HepG2 (cell line): ENCODE measurements around the gene MLXIPL. TPM values are rescaled to one million over a fixed set of nuclear protein-coding genes. Genes with fewer than 3 reads are reported as not detected.

ENCODE experiments used
- ATAC-seq: fragments of 200-7000 bp; cut with Tn5 transposase; 3 replicates; pipeline ENCODE4 v1.9.1; 2020; ENCODE audit warnings: mild to moderate bottlenecking, moderate library complexity
- BruUV-seq: library from RNA; stranded (reverse); fragments of 400-500 nt; replicated peaks from 2 replicates; lab custom pipeline; 2021; lab: Mats Ljungman, UMichigan
- CTCF ChIA-PET: fragments of 300-600 bp; formaldehyde crosslinking; extraction: SDS; loops from one replicate; lab custom pipeline; 2021; ENCODE audit warnings: low total read pairs, inconsistent platforms, low intra/inter-chr PET ratio; lab: Yijun Ruan, JAX
- POLR2A ChIA-PET: fragments of 350-600 bp; sonication (Branson Sonifier 250); formaldehyde crosslinking; loops from one replicate; lab custom pipeline; 2020; ENCODE audit warnings: antibody characterized with exemption, inconsistent platforms; lab: Yijun Ruan, JAX
- DNase-seq: peaks from one replicate; pipeline ENCODE4 v3.0.0-alpha.2; 2015; ENCODE audit warnings: low spot score
- FAIRE-seq: peaks from 3 replicates; lab custom pipeline; 2011; peaks lifted over from hg19 to GRCh38; lab: Jason Lieb, UNC
- H2AFZ ChIP-seq: one replicate; pipeline ENCODE4 v1.6.1; 2011; ENCODE audit warnings: low read length, inconsistent platforms
- H3K27ac ChIP-seq: fragments of 300-600 bp; 3 replicates; pipeline ENCODE4 v1.8.0; 2011; ENCODE audit warnings: mixed run types, mild to moderate bottlenecking, mixed read lengths, low read length, inconsistent platforms; ENCODE audit not compliant: insufficient read depth; ENCODE audit errors: extremely low read length
- H3K27me3 ChIP-seq, 2 experiments: fragments of 200-600 bp in 1 of 2; 2 replicates in 1 of 2; 3 replicates in 1 of 2; pipeline versions ENCODE4 v1.6.0 to v1.8.0; 2011; ENCODE audit warnings: low read length in 2 of 2, mild to moderate bottlenecking in 2 of 2, moderate library complexity in 2 of 2, inconsistent platforms in 1 of 2; ENCODE audit not compliant: insufficient read depth in 2 of 2, control insufficient read depth in 1 of 2
- H3K36me3 ChIP-seq, 2 experiments: fragments of 200-600 bp in 1 of 2; replicated peaks in 1 of 2; 2 replicates in 1 of 2; 3 replicates in 1 of 2; pipeline versions ENCODE4 v1.5.1 to v1.8.0; 2011; ENCODE audit warnings: low read length in 2 of 2, inconsistent platforms in 1 of 2; ENCODE audit not compliant: insufficient read depth in 2 of 2, control insufficient read depth in 1 of 2
- H3K4me1 ChIP-seq: 2 replicates; pipeline ENCODE4 v1.5.1; 2012; ENCODE audit warnings: low read length, inconsistent platforms; ENCODE audit not compliant: insufficient read depth
- H3K4me2 ChIP-seq: 2 replicates; pipeline ENCODE4 v1.6.0; 2011; ENCODE audit warnings: low read depth, low read length, inconsistent platforms
- H3K4me3 ChIP-seq, 3 experiments: fragments of 200-600 bp in 1 of 3; sonication (generic), shearing (Covaris generic) in 1 of 3; replicated peaks in 1 of 3; 2 replicates each; pipeline ENCODE4 v1.5.1; 2011 to 2016; ENCODE audit warnings: low read length in 3 of 3, inconsistent platforms in 2 of 3, low read depth in 2 of 3, mild to moderate bottlenecking in 2 of 3, control low read depth in 1 of 3, mixed read lengths in 1 of 3; ENCODE audit not compliant: insufficient read depth in 1 of 3
- H3K79me2 ChIP-seq: one replicate; pipeline ENCODE4 v1.6.1; 2011; ENCODE audit warnings: low read length, inconsistent platforms; ENCODE audit not compliant: insufficient read depth
- H3K9ac ChIP-seq: 2 replicates; pipeline ENCODE4 v1.6.0; 2011; ENCODE audit warnings: mild to moderate bottlenecking, low read depth, low read length, inconsistent platforms; ENCODE audit not compliant: insufficient read depth
- H3K9me3 ChIP-seq: 2 replicates; pipeline ENCODE4 v1.5.1; 2012; ENCODE audit warnings: mild to moderate bottlenecking, low read length
- H4K20me1 ChIP-seq: 2 replicates; pipeline ENCODE4 v1.6.0; 2011; ENCODE audit warnings: inconsistent platforms, mild to moderate bottlenecking, low read length, moderate library complexity; ENCODE audit not compliant: insufficient read depth
- GABPB1 ChIP-seq: IDR thresholded peaks from 2 replicates; pipeline ENCODE4 v1.6.1; 2016; ENCODE audit warnings: mild to moderate bottlenecking, missing genetic modification reagents, moderate library complexity, missing compliant biosample characterization
- MAZ ChIP-seq, 2 experiments: sonication (generic) in 1 of 2; formaldehyde crosslinking in 1 of 2; IDR thresholded peaks; 2 replicates each; pipeline versions ENCODE4 v1.5.0 to v1.6.1; 2012 to 2020; ENCODE audit warnings: low read depth in 2 of 2, mild to moderate bottlenecking in 2 of 2, borderline replicate concordance in 1 of 2, improper control_type of control experiment in 1 of 2, low read length in 1 of 2, missing genetic modification reagents in 1 of 2, moderate library complexity in 1 of 2
- RBFOX2 ChIP-seq: fragments of 200-400 bp; formaldehyde crosslinking; IDR thresholded peaks from 2 replicates; pipeline ENCODE4 v1.6.1; 2017; ENCODE audit warnings: low read depth, mild to moderate bottlenecking, low read length
- SCMH1 ChIP-seq: sonication (generic); formaldehyde crosslinking; IDR thresholded peaks from 2 replicates; pipeline ENCODE4 v1.9.0; 2021; ENCODE audit warnings: missing genetic modification reagents, mild to moderate bottlenecking, borderline replicate concordance
- STAT5B ChIP-seq: sonication (generic); formaldehyde crosslinking; IDR thresholded peaks from 2 replicates; pipeline ENCODE4 v1.4.0; 2020; ENCODE audit warnings: missing genetic modification reagents
- ZMYM4 ChIP-seq: sonication (generic); formaldehyde crosslinking; IDR thresholded peaks from 2 replicates; pipeline ENCODE4 v1.8.1; 2023; ENCODE audit warnings: mild to moderate bottlenecking, missing genetic modification reagents
- ZNF124 ChIP-seq: sonication (generic); formaldehyde crosslinking; IDR thresholded peaks from 2 replicates; pipeline ENCODE4 v1.4.0; 2020; ENCODE audit warnings: missing genetic modification reagents
- ZNF138 ChIP-seq: sonication (generic); formaldehyde crosslinking; IDR thresholded peaks from 2 replicates; pipeline ENCODE4 v1.5.0; 2020; ENCODE audit warnings: mild to moderate bottlenecking, low read depth, missing genetic modification reagents
- ZNF143 ChIP-seq: sonication (generic); formaldehyde crosslinking; IDR thresholded peaks from 2 replicates; pipeline ENCODE4 v1.4.0; 2020; ENCODE audit warnings: missing genetic modification reagents
- ZNF337 ChIP-seq: sonication (generic); formaldehyde crosslinking; IDR thresholded peaks from 2 replicates; pipeline ENCODE4 v1.5.1; 2020; ENCODE audit warnings: missing genetic modification reagents, low read depth, mild to moderate bottlenecking, borderline replicate concordance
- ZNF7 ChIP-seq: IDR thresholded peaks from 2 replicates; pipeline ENCODE4 v1.6.1; 2016; ENCODE audit warnings: missing biosample characterization, missing genetic modification reagents
- WGBS: methylation state at CpG from one replicate; pipeline ENCODE4 v1.1.6; 2017; ENCODE audit warnings: low lambda C conversion rate; 5-methylcytosine and 5-hydroxymethylcytosine counted together
- in situ Hi-C: cut with HindIII; loops from 2 replicates; pipeline ENCODE4 v1.10.0; 2017; ENCODE audit warnings: low pct_unique_long_range_greater_than_20kb; ENCODE audit not compliant: extremely low pct_ligation_motif_present
- intact Hi-C: fragments of 100-400 bp; cut with micrococcal nuclease; formaldehyde crosslinking; loops from one replicate; pipeline ENCODE4 v1.10.0; 2022; ENCODE audit not compliant: unreplicated experiment
- polyA plus RNA-seq, 8 experiments: library from polyadenylated mRNA; depleted of rRNA in 3 of 8; stranded (reverse) in 7 of 8; unstranded in 1 of 8; fragments of >200 nt; fragmentation: Illumina TruSeq in 4 of 8; extraction: Trizol in 4 of 8; gene quantifications; 2 replicates each; pipeline versions ENCODE4 v1.2.1 to v1.2.3, GENCODE V29; 2011 to 2016; ENCODE audit warnings: low read depth in 4 of 8, missing spikeins in 1 of 8, mixed read lengths in 1 of 8; ENCODE audit not compliant: insufficient read depth in 1 of 8
- total RNA-seq, 5 experiments: library from RNA; depleted of rRNA; stranded (reverse); fragments of >200 nt; fragmentation: Illumina TruSeq; extraction: Trizol; gene quantifications; 2 replicates each; pipeline ENCODE4 v1.2.3, GENCODE V29; 2016; ENCODE audit warnings: low read depth in 1 of 5
- TF ChIP-seq, protein P1 (sequence below): sonication (generic); formaldehyde crosslinking; IDR thresholded peaks from 2 replicates; pipeline ENCODE4 v1.5.0; 2020; ENCODE audit warnings: missing genetic modification reagents
- TF ChIP-seq, protein P2 (sequence below): sonication (generic); formaldehyde crosslinking; IDR thresholded peaks from 2 replicates; pipeline ENCODE4 v1.8.1; 2022; ENCODE audit warnings: mild to moderate bottlenecking, missing genetic modification reagents
- TF ChIP-seq, protein P3 (sequence below): sonication (generic); formaldehyde crosslinking; IDR thresholded peaks from 2 replicates; pipeline ENCODE4 v1.5.0; 2020; ENCODE audit warnings: mild to moderate bottlenecking, missing genetic modification reagents, borderline replicate concordance
- TF ChIP-seq, protein P4 (sequence below): IDR thresholded peaks from 2 replicates; pipeline ENCODE4 v1.6.1; 2016; ENCODE audit warnings: missing genetic modification reagents, missing compliant biosample characterization

Gene MLXIPL
- total and polyA plus RNA-seq, 2 of the 13 experiments (the other 11 are each of a cell fraction or from before 2014, with no cell fraction given) = 51.6 to 60.1 TPM

DNA sequence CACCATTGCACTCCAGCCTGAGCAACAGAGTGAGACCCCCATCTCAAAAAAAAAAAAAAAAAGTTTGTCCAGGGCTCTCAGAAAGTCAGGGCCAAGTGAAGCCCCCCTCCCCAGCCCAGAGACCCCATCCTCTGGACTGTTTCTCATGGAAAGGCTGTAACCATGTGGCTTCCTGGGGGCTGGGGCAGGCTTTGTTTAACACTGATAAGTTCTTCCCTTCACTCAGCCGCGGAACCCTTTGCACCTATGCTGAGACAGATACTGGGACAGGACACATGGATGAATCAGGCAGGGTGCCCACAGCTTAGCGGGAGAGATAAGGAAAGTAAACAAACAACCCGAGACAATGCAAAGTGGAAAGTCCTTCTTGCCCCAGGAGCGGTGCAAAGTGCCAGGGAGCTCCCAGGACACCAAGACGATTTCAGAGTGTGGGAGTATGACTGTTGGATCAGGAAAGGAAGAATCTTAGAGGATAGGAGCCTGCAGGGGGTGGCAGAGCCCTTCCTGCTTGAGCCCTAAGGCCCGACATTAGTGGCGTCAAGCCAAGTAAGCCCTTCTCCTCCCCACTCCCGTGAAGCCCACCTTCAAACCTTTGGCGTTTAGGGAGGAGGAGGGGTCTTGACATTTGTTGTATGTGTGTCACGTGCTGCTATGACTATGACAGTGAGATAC lies 11.6 kb downstream of the MLXIPL start (continued):
- TF ChIP-seq MAZ (IDR thresholded peaks at IDR 0.05; ENCODE audit: borderline replicate concordance, low read depth, low read length) (no peak), MAZ (CRISPR knock-in tag; IDR thresholded peaks at IDR 0.05; ENCODE audit: low read depth) (peak; percentile 91), SCMH1 (no peak), ZNF337 (no peak), ZNF138 (CRISPR knock-in tag) (0 out of 2 replicates have a peak, but pooled peaks have one; percentile 59)
- TF ChIP-seq, protein P1, sequence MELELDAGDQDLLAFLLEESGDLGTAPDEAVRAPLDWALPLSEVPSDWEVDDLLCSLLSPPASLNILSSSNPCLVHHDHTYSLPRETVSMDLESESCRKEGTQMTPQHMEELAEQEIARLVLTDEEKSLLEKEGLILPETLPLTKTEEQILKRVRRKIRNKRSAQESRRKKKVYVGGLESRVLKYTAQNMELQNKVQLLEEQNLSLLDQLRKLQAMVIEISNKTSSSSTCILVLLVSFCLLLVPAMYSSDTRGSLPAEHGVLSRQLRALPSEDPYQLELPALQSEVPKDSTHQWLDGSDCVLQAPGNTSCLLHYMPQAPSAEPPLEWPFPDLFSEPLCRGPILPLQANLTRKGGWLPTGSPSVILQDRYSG (CRISPR knock-in tag) = no peak
- TF ChIP-seq, protein P2, sequence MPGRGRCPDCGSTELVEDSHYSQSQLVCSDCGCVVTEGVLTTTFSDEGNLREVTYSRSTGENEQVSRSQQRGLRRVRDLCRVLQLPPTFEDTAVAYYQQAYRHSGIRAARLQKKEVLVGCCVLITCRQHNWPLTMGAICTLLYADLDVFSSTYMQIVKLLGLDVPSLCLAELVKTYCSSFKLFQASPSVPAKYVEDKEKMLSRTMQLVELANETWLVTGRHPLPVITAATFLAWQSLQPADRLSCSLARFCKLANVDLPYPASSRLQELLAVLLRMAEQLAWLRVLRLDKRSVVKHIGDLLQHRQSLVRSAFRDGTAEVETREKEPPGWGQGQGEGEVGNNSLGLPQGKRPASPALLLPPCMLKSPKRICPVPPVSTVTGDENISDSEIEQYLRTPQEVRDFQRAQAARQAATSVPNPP (CRISPR knock-in tag) = peak; percentile 87

DNA sequence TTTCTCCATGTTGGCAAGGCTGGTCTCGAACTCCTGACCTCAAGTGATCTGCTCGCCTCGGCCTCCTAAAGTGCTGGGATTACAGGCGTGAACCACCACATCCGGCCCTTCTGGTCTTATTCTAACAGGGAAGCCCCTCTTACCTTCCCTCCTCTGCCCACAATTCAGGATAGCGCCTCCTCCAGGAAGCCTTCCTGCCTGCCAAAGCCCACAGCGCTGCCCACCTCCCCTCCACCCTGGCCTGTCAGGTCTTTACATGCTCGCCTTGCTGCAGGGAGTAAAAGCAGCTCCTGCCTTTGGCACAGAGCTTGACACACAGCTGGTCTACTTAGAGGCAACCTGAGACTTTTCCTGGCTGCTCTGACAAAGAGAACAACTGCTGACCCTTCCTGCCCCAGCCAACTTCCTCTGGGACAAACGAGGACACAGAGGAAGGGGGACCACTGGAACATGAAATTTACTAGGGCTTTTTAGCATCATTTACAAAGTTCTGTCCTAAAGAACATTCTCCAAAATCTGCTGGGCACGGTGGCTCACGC lies 13.2 kb downstream of the MLXIPL start:
- H3K27me3 ChIP-seq = no peaks in the 10 kb centered on the region
- H3K4me3 ChIP-seq = no peak overlapping the region
- no peak for FAIRE-seq
- ChIA-PET CTCF (no interaction called here), POLR2A (interaction anchor here (1.9 to 19.7 kb wide), 2 partner anchors 8 to 124 kb away, joined by 5 to 416 read pairs; partner anchors contain the start of gene MLXIPL)
- H3K4me1 ChIP-seq = peaks cover 82% of the 10 kb centered on the region
- peak overlapping the region; percentile 51 for H3K27ac ChIP-seq
- H3K9me3 ChIP-seq = no peaks in the 10 kb centered on the region
- in situ Hi-C loops (loop anchor here (5.0 kb wide), 1 partner anchor 56 kb away; the partner anchor contains the start of gene VPS37D), intact Hi-C loops (loop anchor here (5.0 kb wide), 1 partner anchor 116 kb away; no protein-coding TSS in a partner anchor)
- H3K4me2 ChIP-seq = no peak overlapping the region
- DNase-seq = no peak
- H3K36me3 ChIP-seq = peaks cover 17 to 53% of the 10 kb centered on the region in 2 experiments
- peaks cover 47% of the 10 kb centered on the region for H4K20me1 ChIP-seq
- no peak overlapping the region for H2AFZ ChIP-seq
- no peak overlapping the region for H3K9ac ChIP-seq
- BruUV-seq = no TSS peak
- WGBS = 92% methylated on average over 11 of the region's 11 CpGs
- peaks cover 18% of the 10 kb centered on the region for H3K79me2 ChIP-seq
- no peak for ATAC-seq
- TF ChIP-seq, protein P3, sequence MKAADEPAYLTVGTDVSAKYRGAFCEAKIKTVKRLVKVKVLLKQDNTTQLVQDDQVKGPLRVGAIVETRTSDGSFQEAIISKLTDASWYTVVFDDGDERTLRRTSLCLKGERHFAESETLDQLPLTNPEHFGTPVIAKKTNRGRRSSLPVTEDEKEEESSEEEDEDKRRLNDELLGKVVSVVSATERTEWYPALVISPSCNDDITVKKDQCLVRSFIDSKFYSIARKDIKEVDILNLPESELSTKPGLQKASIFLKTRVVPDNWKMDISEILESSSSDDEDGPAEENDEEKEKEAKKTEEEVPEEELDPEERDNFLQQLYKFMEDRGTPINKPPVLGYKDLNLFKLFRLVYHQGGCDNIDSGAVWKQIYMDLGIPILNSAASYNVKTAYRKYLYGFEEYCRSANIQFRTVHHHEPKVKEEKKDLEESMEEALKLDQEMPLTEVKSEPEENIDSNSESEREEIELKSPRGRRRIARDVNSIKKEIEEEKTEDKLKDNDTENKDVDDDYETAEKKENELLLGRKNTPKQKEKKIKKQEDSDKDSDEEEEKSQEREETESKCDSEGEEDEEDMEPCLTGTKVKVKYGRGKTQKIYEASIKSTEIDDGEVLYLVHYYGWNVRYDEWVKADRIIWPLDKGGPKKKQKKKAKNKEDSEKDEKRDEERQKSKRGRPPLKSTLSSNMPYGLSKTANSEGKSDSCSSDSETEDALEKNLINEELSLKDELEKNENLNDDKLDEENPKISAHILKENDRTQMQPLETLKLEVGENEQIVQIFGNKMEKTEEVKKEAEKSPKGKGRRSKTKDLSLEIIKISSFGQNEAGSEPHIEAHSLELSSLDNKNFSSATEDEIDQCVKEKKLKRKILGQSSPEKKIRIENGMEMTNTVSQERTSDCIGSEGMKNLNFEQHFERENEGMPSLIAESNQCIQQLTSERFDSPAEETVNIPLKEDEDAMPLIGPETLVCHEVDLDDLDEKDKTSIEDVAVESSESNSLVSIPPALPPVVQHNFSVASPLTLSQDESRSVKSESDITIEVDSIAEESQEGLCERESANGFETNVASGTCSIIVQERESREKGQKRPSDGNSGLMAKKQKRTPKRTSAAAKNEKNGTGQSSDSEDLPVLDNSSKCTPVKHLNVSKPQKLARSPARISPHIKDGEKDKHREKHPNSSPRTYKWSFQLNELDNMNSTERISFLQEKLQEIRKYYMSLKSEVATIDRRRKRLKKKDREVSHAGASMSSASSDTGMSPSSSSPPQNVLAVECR (CRISPR knock-in tag) = peak; percentile 13; the same call in 1 of the 2 replicates
- no peak for TF ChIP-seq ZNF124 (CRISPR knock-in tag)
- TF ChIP-seq ZNF143 (CRISPR knock-in tag) = no peak
- no peak for TF ChIP-seq STAT5B (CRISPR knock-in tag)
- TF ChIP-seq, protein P4, sequence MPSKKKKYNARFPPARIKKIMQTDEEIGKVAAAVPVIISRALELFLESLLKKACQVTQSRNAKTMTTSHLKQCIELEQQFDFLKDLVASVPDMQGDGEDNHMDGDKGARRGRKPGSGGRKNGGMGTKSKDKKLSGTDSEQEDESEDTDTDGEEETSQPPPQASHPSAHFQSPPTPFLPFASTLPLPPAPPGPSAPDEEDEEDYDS (CRISPR knock-in tag) = no peak
- TF ChIP-seq GABPB1 (CRISPR knock-in tag) = peak; percentile 16; the same call in 1 of the 2 replicates
- 0 out of 2 replicates have a peak, but pooled peaks have one; percentile 23 for TF ChIP-seq RBFOX2
- no peak for TF ChIP-seq ZNF7
- 0 out of 2 replicates have a peak, but pooled peaks have one; percentile 15 for TF ChIP-seq ZMYM4 (CRISPR knock-in tag)
